ENCODE data around the gene TMEM255A.

- no peak for TF ChIP-seq POLR2AphosphoS5 (IDR thresholded peaks at IDR 0.05; ENCODE audit: low read depth, low read length)
- TF ChIP-seq CTCF (IDR thresholded peaks at IDR 0.05) = no peak
- TF ChIP-seq RCOR1 (IDR thresholded peaks at IDR 0.05; ENCODE audit: low read length) = no peak
- no peak for TF ChIP-seq TCF12 (IDR thresholded peaks at IDR 0.05)
Observed at GRCh38 chrX:120305531-120306141, 5.6 kb downstream of the TMEM255A start.
